ENCODE results near the gene SHANK3. TPM values are rescaled to one million over a fixed set of nuclear protein-coding genes. Genes with fewer than 3 reads are reported as not detected.

The SHANK3 gene
- total and polyA plus RNA-seq, 2 donors (not counting 1 experiment from before 2014, with no cell fraction given) = not detected

DNA sequence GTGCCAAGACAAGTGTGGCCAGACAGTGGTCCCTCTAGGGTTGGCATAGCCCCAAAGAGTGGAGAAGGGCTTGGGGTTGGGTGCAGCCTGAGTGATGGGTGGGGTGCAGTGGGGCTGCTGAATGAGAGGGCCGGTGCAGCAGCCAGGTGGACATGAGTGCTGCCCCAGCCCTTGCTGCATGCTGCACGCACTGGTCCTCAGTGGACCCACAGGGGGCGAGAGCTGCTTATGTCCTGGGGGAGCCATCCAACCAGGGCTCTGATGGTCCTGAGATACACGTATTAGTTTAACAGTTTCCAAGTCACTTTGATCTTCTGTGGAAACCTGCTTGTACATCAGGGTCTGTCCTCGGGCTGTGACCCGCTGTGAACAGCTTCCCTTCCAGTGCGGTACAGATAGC, 41.5 kb downstream of the SHANK3 start:
- Histone ChIP-seq H3K9me3 (ENCODE audit: control extremely low read depth in 1 of 3, control insufficient read depth in 2 of 3, insufficient read depth in 1 of 3, low read length in 2 of 3) (peaks cover 0 to 4% (median 0%) of the 10 kb centered on the region in 3 donors), H2AFZ (ENCODE audit: insufficient read depth, low read depth, low read length, poor library complexity, severe bottlenecking) (no peak overlapping the region), H3K36me3 (replicated peaks in 1 of 2; ENCODE audit: control extremely low read depth in 1 of 2, control insufficient read depth in 1 of 2, extremely low read depth in 1 of 2, insufficient read depth in 2 of 2, low read length in 1 of 2) (no peaks in the 10 kb centered on the region), H3K9ac (ENCODE audit: low read length) (no peak overlapping the region), H3K79me2 (ENCODE audit: control insufficient read depth, insufficient read depth, low read length) (no peaks in the 10 kb centered on the region), H3K4me3 (ENCODE audit: control extremely low read depth in 1 of 5, extremely low read depth in 1 of 5, insufficient read depth in 1 of 5, low read depth in 2 of 5, low read length in 4 of 5) (no peak overlapping the region), H3K4me1 (ENCODE audit: control insufficient read depth in 2 of 2, insufficient read depth in 2 of 2, low read length in 2 of 2) (no peaks in the 10 kb centered on the region), H3K27me3 (replicated peaks in 1 of 4; ENCODE audit: control extremely low read depth in 1 of 4, control insufficient read depth in 3 of 4, insufficient read depth in 4 of 4, low read length in 3 of 4) (no peaks in the 10 kb centered on the region), H4K20me1 (ENCODE audit: control insufficient read depth, insufficient read depth, low read length, poor library complexity, severe bottlenecking) (no peaks in the 10 kb centered on the region), H3K4me2 (replicated peaks; ENCODE audit: low read depth, low read length, poor library complexity, severe bottlenecking) (no peak overlapping the region), H3K27ac (ENCODE audit: low read length in 2 of 2) (no peak overlapping the region)
- no peak overlapping the region for H3K4me3 Mint-ChIP-seq
- DNase-seq (no peak), ATAC-seq (ENCODE audit: low read depth) (no peak)
- H3K27ac Mint-ChIP-seq = no peak overlapping the region
- CTCF ChIA-PET = no interaction called here
- H3K4me1 Mint-ChIP-seq = no peaks in the 10 kb centered on the region
- H3K27me3 Mint-ChIP-seq = peaks cover 18% of the 10 kb centered on the region
- H3K9me3 Mint-ChIP-seq (ENCODE audit: insufficient read depth) = peaks cover 4% of the 10 kb centered on the region
- TF ChIP-seq EZH2 (IDR thresholded peaks at IDR 0.05; ENCODE audit: borderline replicate concordance, insufficient read depth, low read depth, low read length, poor library complexity, severe bottlenecking) = no peak
- TF ChIP-seq, protein P1, sequence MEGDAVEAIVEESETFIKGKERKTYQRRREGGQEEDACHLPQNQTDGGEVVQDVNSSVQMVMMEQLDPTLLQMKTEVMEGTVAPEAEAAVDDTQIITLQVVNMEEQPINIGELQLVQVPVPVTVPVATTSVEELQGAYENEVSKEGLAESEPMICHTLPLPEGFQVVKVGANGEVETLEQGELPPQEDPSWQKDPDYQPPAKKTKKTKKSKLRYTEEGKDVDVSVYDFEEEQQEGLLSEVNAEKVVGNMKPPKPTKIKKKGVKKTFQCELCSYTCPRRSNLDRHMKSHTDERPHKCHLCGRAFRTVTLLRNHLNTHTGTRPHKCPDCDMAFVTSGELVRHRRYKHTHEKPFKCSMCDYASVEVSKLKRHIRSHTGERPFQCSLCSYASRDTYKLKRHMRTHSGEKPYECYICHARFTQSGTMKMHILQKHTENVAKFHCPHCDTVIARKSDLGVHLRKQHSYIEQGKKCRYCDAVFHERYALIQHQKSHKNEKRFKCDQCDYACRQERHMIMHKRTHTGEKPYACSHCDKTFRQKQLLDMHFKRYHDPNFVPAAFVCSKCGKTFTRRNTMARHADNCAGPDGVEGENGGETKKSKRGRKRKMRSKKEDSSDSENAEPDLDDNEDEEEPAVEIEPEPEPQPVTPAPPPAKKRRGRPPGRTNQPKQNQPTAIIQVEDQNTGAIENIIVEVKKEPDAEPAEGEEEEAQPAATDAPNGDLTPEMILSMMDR (IDR thresholded peaks at IDR 0.05) = no peak
- WGBS (ENCODE audit: insufficient coverage) = 95% methylated on average over 7 of the region's 7 CpGs
- POLR2A ChIA-PET = no interaction called here
- intact Hi-C loops (cut with micrococcal nuclease) = no loop called here

DNA sequence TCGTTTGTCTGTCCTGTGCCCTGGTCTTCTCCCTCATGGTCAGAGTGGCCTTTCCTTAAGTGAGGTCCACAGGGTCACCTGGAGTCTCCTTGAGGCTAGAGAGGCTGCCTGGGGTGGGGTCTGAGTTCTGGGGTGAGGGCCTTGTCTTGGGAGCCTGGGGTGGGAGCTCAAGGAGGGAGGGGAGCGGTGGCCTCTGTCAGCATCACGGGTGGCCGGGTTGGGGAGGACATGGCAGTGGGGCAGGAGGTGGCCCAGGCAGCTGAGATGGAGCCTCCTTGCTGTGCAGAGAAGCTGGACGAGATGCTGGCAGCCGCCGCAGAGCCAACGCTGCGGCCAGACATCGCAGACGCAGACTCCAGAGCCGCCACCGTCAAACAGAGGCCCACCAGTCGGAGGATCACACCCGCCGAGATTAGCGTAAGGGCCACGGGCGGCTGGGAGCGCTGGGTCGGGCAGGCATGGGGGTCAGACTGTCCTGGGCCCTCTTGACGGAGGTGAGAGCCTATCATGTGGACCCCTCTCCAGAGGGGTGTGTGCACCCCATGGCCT, 42.1 kb downstream of the SHANK3 start:
- H3K79me2 ChIP-seq (ENCODE audit: control insufficient read depth, insufficient read depth, low read length) = no peaks in the 10 kb centered on the region
- POLR2A ChIA-PET = no interaction called here
- H3K4me2 ChIP-seq (replicated peaks; ENCODE audit: low read depth, low read length, poor library complexity, severe bottlenecking) = no peak overlapping the region
- CTCF ChIA-PET = no interaction called here
- H3K27me3 ChIP-seq (replicated peaks in 1 of 4; ENCODE audit: control extremely low read depth in 1 of 4, control insufficient read depth in 3 of 4, insufficient read depth in 4 of 4, low read length in 3 of 4) = no peaks in the 10 kb centered on the region
- no peaks in the 10 kb centered on the region for H3K36me3 ChIP-seq (replicated peaks in 1 of 2; ENCODE audit: control extremely low read depth in 1 of 2, control insufficient read depth in 1 of 2, extremely low read depth in 1 of 2, insufficient read depth in 2 of 2, low read length in 1 of 2)
- peaks cover 0 to 4% (median 0%) of the 10 kb centered on the region in 3 donors for H3K9me3 ChIP-seq (ENCODE audit: control extremely low read depth in 1 of 3, control insufficient read depth in 2 of 3, insufficient read depth in 1 of 3, low read length in 2 of 3)
- no peaks in the 10 kb centered on the region for H4K20me1 ChIP-seq (ENCODE audit: control insufficient read depth, insufficient read depth, low read length, poor library complexity, severe bottlenecking)
- no peak overlapping the region for H3K4me3 ChIP-seq (ENCODE audit: control extremely low read depth in 1 of 5, extremely low read depth in 1 of 5, insufficient read depth in 1 of 5, low read depth in 2 of 5, low read length in 4 of 5)
- H2AFZ ChIP-seq (ENCODE audit: insufficient read depth, low read depth, low read length, poor library complexity, severe bottlenecking) = no peak overlapping the region
- H3K27ac ChIP-seq (ENCODE audit: low read length in 2 of 2) = no peak overlapping the region
- ATAC-seq (ENCODE audit: low read depth) (no peak), DNase-seq (no peak)
- H3K9ac ChIP-seq (ENCODE audit: low read length) = no peak overlapping the region
- intact Hi-C loops (cut with micrococcal nuclease) = no loop called here
- Mint-ChIP-seq H3K27me3 (peaks cover 18% of the 10 kb centered on the region), H3K9me3 (ENCODE audit: insufficient read depth) (peaks cover 4% of the 10 kb centered on the region), H3K4me3 (no peak overlapping the region), H3K4me1 (no peaks in the 10 kb centered on the region), H3K27ac (no peak overlapping the region)
- no peaks in the 10 kb centered on the region for H3K4me1 ChIP-seq (ENCODE audit: control insufficient read depth in 2 of 2, insufficient read depth in 2 of 2, low read length in 2 of 2)
- WGBS (ENCODE audit: insufficient coverage) = 95% methylated on average over 22 of the region's 22 CpGs
- TF ChIP-seq, protein P1 (IDR thresholded peaks at IDR 0.05) = no peak
